K562 (cell line): ENCODE measurements around the gene VDAC2. TPM values are rescaled to one million over a fixed set of nuclear protein-coding genes. Genes with fewer than 3 reads are reported as not detected.

Experiments used
- C11orf30 ChIP-seq: fragments of 450-650 bp; IDR thresholded peaks from 2 replicates; pipeline ENCODE4 v1.6.1; 2016; ENCODE audit warnings: low read depth, mild to moderate bottlenecking
- ELF1 ChIP-seq: fragments of 200-800 bp; sonication (Bioruptor generic); IDR thresholded peaks from 2 replicates; pipeline ENCODE4 v1.6.1; 2016; ENCODE audit warnings: missing genetic modification characterization, missing compliant biosample characterization
- GTF2A2 ChIP-seq: IDR thresholded peaks from 2 replicates; pipeline ENCODE4 v1.6.1; 2016; ENCODE audit warnings: mild to moderate bottlenecking, missing genetic modification characterization, missing compliant biosample characterization
- NR2C1 ChIP-seq, 2 experiments: fragments of 450-650 bp; IDR thresholded peaks; 2 replicates each; pipeline ENCODE4 v1.6.1; 2017; ENCODE audit warnings: mild to moderate bottlenecking in 2 of 2, antibody characterized with exemption in 1 of 2, inconsistent platforms in 1 of 2, missing compliant biosample characterization in 1 of 2, missing genetic modification characterization in 1 of 2
- NR2C2 ChIP-seq, 2 experiments: fragments of 200-800 bp in 1 of 2; sonication (Bioruptor generic) in 1 of 2; sonication (generic) in 1 of 2; formaldehyde crosslinking in 1 of 2; IDR thresholded peaks; 2 replicates each; pipeline versions ENCODE4 v1.6.1 to v1.8.0; 2016 to 2022; ENCODE audit warnings: mild to moderate bottlenecking in 1 of 2, missing compliant biosample characterization in 1 of 2, missing genetic modification characterization in 1 of 2, missing genetic modification reagents in 1 of 2
- SMAD3 ChIP-seq: fragments of 450-650 bp; formaldehyde crosslinking; conservative IDR thresholded peaks from 2 replicates; pipeline ENCODE4 v1.4.0; 2020; ENCODE audit warnings: mild to moderate bottlenecking
- ZFP30 ChIP-seq: fragments of 250-450 bp; sonication (Bioruptor Pico); IDR thresholded peaks from 2 replicates; pipeline ENCODE4 v1.8.0; 2022; ENCODE audit warnings: moderate library complexity, mild to moderate bottlenecking, inconsistent platforms, borderline replicate concordance
- ZKSCAN8 ChIP-seq: fragments of 200-800 bp; sonication (Bioruptor generic); IDR thresholded peaks from 2 replicates; pipeline ENCODE4 v1.6.1; 2016; ENCODE audit warnings: missing genetic modification characterization, missing compliant biosample characterization
- ZNF431 ChIP-seq: sonication (generic); formaldehyde crosslinking; IDR thresholded peaks from 2 replicates; pipeline ENCODE4 v1.8.0; 2022; ENCODE audit warnings: mild to moderate bottlenecking, missing genetic modification reagents
- ZNF76 ChIP-seq: fragments of 250-450 bp; sonication (Bioruptor Pico); IDR thresholded peaks from 2 replicates; pipeline ENCODE4 v1.4.0; 2020; ENCODE audit warnings: mild to moderate bottlenecking, moderate library complexity, borderline replicate concordance
- polyA plus RNA-seq, 8 experiments: library from polyadenylated mRNA; depleted of rRNA in 4 of 8; stranded (reverse) in 5 of 8; unstranded in 3 of 8; fragments of >200 nt; fragmentation: Nextera tagmentation in 2 of 8; fragmentation: Illumina TruSeq in 1 of 8; extraction: Ambion mirVana in 2 of 8; extraction: Trizol in 1 of 8; gene quantifications; 2 replicates each; pipeline versions ENCODE4 v1.2.1 to v1.2.3, GENCODE V29; 2011 to 2014; ENCODE audit warnings: inconsistent platforms in 1 of 8, missing spikeins in 1 of 8
- total RNA-seq, 7 experiments: library from RNA; depleted of rRNA in 6 of 7; stranded (reverse); fragments of >200 nt in 6 of 7; fragmentation: Illumina TruSeq in 2 of 7; extraction: Trizol in 2 of 7; gene quantifications; 2 replicates each; pipeline versions ENCODE4 v1.2.1 to v1.2.3, GENCODE V29; 2011 to 2021; ENCODE audit warnings: low replicate concordance in 1 of 7
- TF ChIP-seq, protein P1 (sequence below): fragments of 450-650 bp; IDR thresholded peaks from 2 replicates; pipeline ENCODE4 v1.6.1; 2017; ENCODE audit warnings: antibody characterized with exemption, mild to moderate bottlenecking
- TF ChIP-seq, protein P2 (sequence below): fragments of 250-450 bp; sonication (Bioruptor Pico); IDR thresholded peaks from 2 replicates; pipeline ENCODE4 v1.4.0; 2020; ENCODE audit warnings: borderline replicate concordance
- TF ChIP-seq, protein P3 (sequence below), 2 experiments: fragments of 450-650 bp; conservative IDR thresholded peaks; 2 replicates each; pipeline ENCODE4 v1.6.1; 2017; ENCODE audit warnings: mild to moderate bottlenecking in 2 of 2, moderate library complexity in 2 of 2
- TF ChIP-seq, protein P4 (sequence below), 2 experiments: IDR thresholded peaks; 2 replicates each; pipeline ENCODE4 v1.6.1; 2011; ENCODE audit warnings: borderline replicate concordance in 1 of 2, control low read depth in 1 of 2, low read depth in 1 of 2, low read length in 1 of 2, mild to moderate bottlenecking in 1 of 2, mixed read lengths in 1 of 2, moderate library complexity in 1 of 2; ENCODE audit not compliant: insufficient read depth in 1 of 2, insufficient read length in 1 of 2, poor library complexity in 1 of 2, severe bottlenecking in 1 of 2; ENCODE audit errors: extremely low read depth in 1 of 2

Gene VDAC2
- total and polyA plus RNA-seq, 9 of the 15 experiments (the other 6 are each of a cell fraction or from before 2014, with no cell fraction given) = 139 to 450 (median 250) TPM

DNA sequence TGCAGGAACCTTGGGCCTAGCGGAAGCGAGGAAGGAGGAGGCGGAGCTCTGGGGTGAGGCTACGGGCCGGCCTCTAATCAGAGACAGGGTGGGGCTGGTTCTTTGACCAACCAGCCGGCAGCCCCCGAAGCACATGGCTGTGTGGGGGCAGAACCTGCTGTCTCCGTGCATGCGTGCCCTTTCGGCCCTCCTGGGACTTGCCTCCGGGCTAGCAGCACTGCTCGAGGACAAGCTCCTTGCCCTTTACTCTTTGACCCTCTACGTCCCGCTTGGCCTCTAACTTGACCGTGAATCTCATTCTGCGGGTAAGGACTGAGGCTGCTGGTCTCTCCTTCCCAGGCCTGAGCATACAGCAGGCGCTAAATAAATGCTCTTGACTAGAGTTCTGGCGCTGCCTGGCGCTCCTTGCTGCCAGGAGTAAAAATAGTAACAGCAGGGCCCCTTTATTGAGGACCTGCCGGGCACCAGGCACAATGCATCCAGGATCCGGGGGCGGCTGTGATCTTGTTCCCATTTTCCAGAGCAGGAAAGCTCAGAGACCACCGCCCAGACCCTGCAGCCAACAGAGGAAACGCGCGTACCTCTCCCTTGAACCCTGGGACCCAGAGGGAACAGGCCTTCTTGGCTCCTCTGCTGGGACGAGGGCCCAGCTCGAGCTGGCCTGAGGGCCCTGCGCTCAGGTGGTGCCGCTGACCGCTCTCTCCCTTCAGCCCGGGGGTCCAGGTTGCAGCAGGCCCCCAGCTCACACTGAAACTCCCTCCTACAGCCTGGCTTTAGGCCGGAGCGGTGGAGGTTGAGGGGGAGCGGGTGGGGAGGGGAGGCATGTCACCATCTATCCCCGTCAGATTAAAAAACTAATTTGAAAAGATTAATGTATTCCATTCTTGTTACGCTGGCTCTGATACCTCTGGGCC, 27.8 kb downstream of the VDAC2 start (continued):
- TF ChIP-seq, protein P1, sequence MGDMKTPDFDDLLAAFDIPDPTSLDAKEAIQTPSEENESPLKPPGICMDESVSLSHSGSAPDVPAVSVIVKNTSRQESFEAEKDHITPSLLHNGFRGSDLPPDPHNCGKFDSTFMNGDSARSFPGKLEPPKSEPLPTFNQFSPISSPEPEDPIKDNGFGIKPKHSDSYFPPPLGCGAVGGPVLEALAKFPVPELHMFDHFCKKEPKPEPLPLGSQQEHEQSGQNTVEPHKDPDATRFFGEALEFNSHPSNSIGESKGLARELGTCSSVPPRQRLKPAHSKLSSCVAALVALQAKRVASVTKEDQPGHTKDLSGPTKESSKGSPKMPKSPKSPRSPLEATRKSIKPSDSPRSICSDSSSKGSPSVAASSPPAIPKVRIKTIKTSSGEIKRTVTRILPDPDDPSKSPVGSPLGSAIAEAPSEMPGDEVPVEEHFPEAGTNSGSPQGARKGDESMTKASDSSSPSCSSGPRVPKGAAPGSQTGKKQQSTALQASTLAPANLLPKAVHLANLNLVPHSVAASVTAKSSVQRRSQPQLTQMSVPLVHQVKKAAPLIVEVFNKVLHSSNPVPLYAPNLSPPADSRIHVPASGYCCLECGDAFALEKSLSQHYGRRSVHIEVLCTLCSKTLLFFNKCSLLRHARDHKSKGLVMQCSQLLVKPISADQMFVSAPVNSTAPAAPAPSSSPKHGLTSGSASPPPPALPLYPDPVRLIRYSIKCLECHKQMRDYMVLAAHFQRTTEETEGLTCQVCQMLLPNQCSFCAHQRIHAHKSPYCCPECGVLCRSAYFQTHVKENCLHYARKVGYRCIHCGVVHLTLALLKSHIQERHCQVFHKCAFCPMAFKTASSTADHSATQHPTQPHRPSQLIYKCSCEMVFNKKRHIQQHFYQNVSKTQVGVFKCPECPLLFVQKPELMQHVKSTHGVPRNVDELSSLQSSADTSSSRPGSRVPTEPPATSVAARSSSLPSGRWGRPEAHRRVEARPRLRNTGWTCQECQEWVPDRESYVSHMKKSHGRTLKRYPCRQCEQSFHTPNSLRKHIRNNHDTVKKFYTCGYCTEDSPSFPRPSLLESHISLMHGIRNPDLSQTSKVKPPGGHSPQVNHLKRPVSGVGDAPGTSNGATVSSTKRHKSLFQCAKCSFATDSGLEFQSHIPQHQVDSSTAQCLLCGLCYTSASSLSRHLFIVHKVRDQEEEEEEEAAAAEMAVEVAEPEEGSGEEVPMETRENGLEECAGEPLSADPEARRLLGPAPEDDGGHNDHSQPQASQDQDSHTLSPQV = peak; percentile 68; the same call in 1 of the 2 replicates
- TF ChIP-seq ELF1 (tag) = no peak
- TF ChIP-seq C11orf30 = no peak
- no peak for TF ChIP-seq GTF2A2
- TF ChIP-seq ZNF431 (CRISPR knock-in tag) = no peak
- TF ChIP-seq, protein P2, sequence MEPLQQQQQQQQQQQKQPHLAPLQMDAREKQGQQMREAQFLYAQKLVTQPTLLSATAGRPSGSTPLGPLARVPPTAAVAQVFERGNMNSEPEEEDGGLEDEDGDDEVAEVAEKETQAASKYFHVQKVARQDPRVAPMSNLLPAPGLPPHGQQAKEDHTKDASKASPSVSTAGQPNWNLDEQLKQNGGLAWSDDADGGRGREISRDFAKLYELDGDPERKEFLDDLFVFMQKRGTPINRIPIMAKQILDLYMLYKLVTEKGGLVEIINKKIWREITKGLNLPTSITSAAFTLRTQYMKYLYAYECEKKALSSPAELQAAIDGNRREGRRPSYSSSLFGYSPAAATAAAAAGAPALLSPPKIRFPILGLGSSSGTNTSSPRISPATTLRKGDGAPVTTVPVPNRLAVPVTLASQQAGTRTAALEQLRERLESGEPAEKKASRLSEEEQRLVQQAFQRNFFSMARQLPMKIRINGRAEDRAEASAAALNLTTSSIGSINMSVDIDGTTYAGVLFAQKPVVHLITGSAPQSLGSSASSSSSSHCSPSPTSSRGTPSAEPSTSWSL (CRISPR knock-in tag) = no peak
- peak; percentile 97 for TF ChIP-seq ZKSCAN8
- no peak for TF ChIP-seq ZNF76 (CRISPR knock-in tag)
- no peak for TF ChIP-seq NR2C2 (CRISPR knock-in tag; IDR thresholded peaks at IDR 0.05)
- peak; percentile 14; the same call in 1 of the 2 replicates for TF ChIP-seq NR2C2 (tag; IDR thresholded peaks at IDR 0.05)
- peak; percentile 74 for TF ChIP-seq NR2C1 (IDR thresholded peaks at IDR 0.05)
- peak; percentile 70 for TF ChIP-seq NR2C1 (tag; IDR thresholded peaks at IDR 0.05)
- TF ChIP-seq ZFP30 = no peak
- no peak for TF ChIP-seq SMAD3
- TF ChIP-seq, protein P3, sequence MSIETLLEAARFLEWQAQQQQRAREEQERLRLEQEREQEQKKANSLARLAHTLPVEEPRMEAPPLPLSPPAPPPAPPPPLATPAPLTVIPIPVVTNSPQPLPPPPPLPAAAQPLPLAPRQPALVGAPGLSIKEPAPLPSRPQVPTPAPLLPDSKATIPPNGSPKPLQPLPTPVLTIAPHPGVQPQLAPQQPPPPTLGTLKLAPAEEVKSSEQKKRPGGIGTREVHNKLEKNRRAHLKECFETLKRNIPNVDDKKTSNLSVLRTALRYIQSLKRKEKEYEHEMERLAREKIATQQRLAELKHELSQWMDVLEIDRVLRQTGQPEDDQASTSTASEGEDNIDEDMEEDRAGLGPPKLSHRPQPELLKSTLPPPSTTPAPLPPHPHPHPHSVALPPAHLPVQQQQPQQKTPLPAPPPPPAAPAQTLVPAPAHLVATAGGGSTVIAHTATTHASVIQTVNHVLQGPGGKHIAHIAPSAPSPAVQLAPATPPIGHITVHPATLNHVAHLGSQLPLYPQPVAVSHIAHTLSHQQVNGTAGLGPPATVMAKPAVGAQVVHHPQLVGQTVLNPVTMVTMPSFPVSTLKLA (conservative IDR thresholded peaks at IDR 0.05) = 0 out of 4 replicates have a peak, but pooled peaks of 1 of the 2 experiments have one; percentile 23
- TF ChIP-seq, protein P4, sequence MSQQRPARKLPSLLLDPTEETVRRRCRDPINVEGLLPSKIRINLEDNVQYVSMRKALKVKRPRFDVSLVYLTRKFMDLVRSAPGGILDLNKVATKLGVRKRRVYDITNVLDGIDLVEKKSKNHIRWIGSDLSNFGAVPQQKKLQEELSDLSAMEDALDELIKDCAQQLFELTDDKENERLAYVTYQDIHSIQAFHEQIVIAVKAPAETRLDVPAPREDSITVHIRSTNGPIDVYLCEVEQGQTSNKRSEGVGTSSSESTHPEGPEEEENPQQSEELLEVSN (IDR thresholded peaks at IDR 0.05; ENCODE audit: borderline replicate concordance in 1 of 2, extremely low read depth in 1 of 2, insufficient read depth in 1 of 2, insufficient read length in 1 of 2, low read depth in 1 of 2, low read length in 1 of 2, poor library complexity in 1 of 2, severe bottlenecking in 1 of 2) = peak; percentile 49 to 80
